Astrocyte (in vitro differentiated cells and primary cell): ENCODE measurements around the gene TMTC4. TPM values are rescaled to one million over a fixed set of nuclear protein-coding genes. Genes with fewer than 3 reads are reported as not detected.

Source experiments
- DNase-seq: peaks from one replicate; pipeline ENCODE4 v3.0.0-alpha.2; 2010; ENCODE audit warnings: low read depth
- FAIRE-seq: peaks from 2 replicates; lab custom pipeline; 2011; peaks lifted over from hg19 to GRCh38; lab: Jason Lieb, UNC
- H2AFZ ChIP-seq: 2 replicates; pipeline ENCODE4 v1.6.0; 2012; ENCODE audit warnings: low read depth, low read length, inconsistent platforms
- H3K27ac ChIP-seq: 2 replicates; pipeline ENCODE4 v1.5.1; 2011; ENCODE audit warnings: low read depth, low read length, inconsistent platforms
- H3K27me3 ChIP-seq: 2 replicates; pipeline ENCODE4 v1.6.0; 2011; ENCODE audit warnings: low read length, inconsistent platforms; ENCODE audit not compliant: insufficient read depth
- H3K36me3 ChIP-seq: 2 replicates; pipeline ENCODE4 v1.5.1; 2011; ENCODE audit warnings: low read length, inconsistent platforms; ENCODE audit not compliant: insufficient read depth
- H3K4me1 ChIP-seq: 2 replicates; pipeline ENCODE4 v1.5.1; 2011; ENCODE audit warnings: low read length, inconsistent platforms; ENCODE audit not compliant: insufficient read depth
- H3K4me2 ChIP-seq: 2 replicates; pipeline ENCODE4 v1.6.0; 2012; ENCODE audit warnings: low read length, inconsistent platforms
- H3K4me3 ChIP-seq: 2 replicates; pipeline ENCODE4 v1.5.1; 2011; ENCODE audit warnings: low read depth, mild to moderate bottlenecking, low read length, inconsistent platforms; ENCODE audit not compliant: insufficient read depth
- H3K79me2 ChIP-seq: 2 replicates; pipeline ENCODE4 v1.6.0; 2012; ENCODE audit warnings: mild to moderate bottlenecking, low read length, inconsistent platforms; ENCODE audit not compliant: insufficient read depth
- H3K9ac ChIP-seq: 2 replicates; pipeline ENCODE4 v1.6.0; 2012; ENCODE audit warnings: mild to moderate bottlenecking, low read length, inconsistent platforms
- H3K9me3 ChIP-seq: 2 replicates; pipeline ENCODE4 v1.5.1; 2012; ENCODE audit warnings: low read depth, mild to moderate bottlenecking, low read length, inconsistent platforms; ENCODE audit not compliant: insufficient read depth
- H4K20me1 ChIP-seq: 2 replicates; pipeline ENCODE4 v1.6.0; 2012; ENCODE audit warnings: low read length, inconsistent platforms; ENCODE audit not compliant: insufficient read depth
- H3K27ac Mint-ChIP-seq: one replicate; pipeline ENCODE4 v1.8.0; 2021; ENCODE audit warnings: mild to moderate bottlenecking, mixed read lengths; ENCODE audit not compliant: unreplicated experiment
- H3K27me3 Mint-ChIP-seq: one replicate; pipeline ENCODE4 v1.8.0; 2021; ENCODE audit warnings: low read depth, mixed read lengths; ENCODE audit not compliant: unreplicated experiment
- H3K36me3 Mint-ChIP-seq: one replicate; pipeline ENCODE4 v1.8.0; 2021; ENCODE audit warnings: low read depth, mixed read lengths; ENCODE audit not compliant: unreplicated experiment
- H3K4me1 Mint-ChIP-seq: one replicate; pipeline ENCODE4 v1.8.0; 2021; ENCODE audit warnings: low read depth, mixed read lengths; ENCODE audit not compliant: unreplicated experiment
- H3K4me3 Mint-ChIP-seq: one replicate; pipeline ENCODE4 v1.8.0; 2021; ENCODE audit warnings: mild to moderate bottlenecking, moderate library complexity, mixed read lengths; ENCODE audit not compliant: unreplicated experiment
- H3K9me3 Mint-ChIP-seq: one replicate; pipeline ENCODE4 v1.8.0; 2021; ENCODE audit warnings: mild to moderate bottlenecking, mixed read lengths; ENCODE audit not compliant: unreplicated experiment
- CTCF ChIP-seq: IDR thresholded peaks from 2 replicates; pipeline ENCODE4 v1.5.1; 2011; ENCODE audit warnings: low read depth, mild to moderate bottlenecking, inconsistent platforms, low read length, moderate library complexity; ENCODE audit not compliant: insufficient read depth
- EZH2 ChIP-seq: IDR thresholded peaks from 2 replicates; pipeline ENCODE4 v1.6.1; 2012; ENCODE audit warnings: mild to moderate bottlenecking, low read length, inconsistent platforms; ENCODE audit not compliant: insufficient read depth
- total RNA-seq: library from RNA; stranded (reverse); gene quantifications from 2 replicates; pipeline ENCODE4 v1.2.1, GENCODE V29; 2021

TMTC4 gene
- total RNA-seq, 1 donor from 2014 or later = 8.4 TPM

DNA sequence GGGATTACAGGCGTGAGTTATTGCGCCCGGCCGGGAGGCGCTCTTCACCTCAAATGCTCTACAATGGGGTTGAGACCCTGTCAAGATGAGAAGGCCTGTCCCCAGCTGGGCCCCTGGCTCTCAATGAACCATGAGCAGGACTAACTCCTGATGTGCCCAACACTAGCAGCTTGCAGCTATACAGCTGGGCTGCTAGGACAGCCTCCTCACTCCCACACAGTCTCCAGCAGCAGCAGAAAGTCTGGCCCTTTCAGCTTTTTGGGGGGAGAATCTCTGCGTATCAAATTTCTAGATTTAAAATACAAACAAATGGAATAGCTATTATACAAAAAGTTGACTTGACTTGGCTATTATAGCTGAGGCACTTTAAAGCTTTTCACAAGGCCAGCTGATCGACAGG, 30.2 kb downstream of the TMTC4 start:
- TF ChIP-seq CTCF = no peak
- no peak for TF ChIP-seq EZH2
- Histone ChIP-seq H3K4me2 (no peak overlapping the region), H4K20me1 (no peaks in the 10 kb centered on the region), H3K27me3 (no peaks in the 10 kb centered on the region), H2AFZ (no peak overlapping the region), H3K27ac (no peak overlapping the region), H3K9me3 (no peaks in the 10 kb centered on the region), H3K36me3 (no peaks in the 10 kb centered on the region), H3K4me1 (no peaks in the 10 kb centered on the region), H3K4me3 (no peak overlapping the region), H3K9ac (no peak overlapping the region), H3K79me2 (no peaks in the 10 kb centered on the region)
- no peaks in the 10 kb centered on the region for H3K36me3 Mint-ChIP-seq
- no peak overlapping the region for H3K4me3 Mint-ChIP-seq
- no peak overlapping the region for H3K27ac Mint-ChIP-seq
- no peaks in the 10 kb centered on the region for H3K27me3 Mint-ChIP-seq
- H3K9me3 Mint-ChIP-seq = no peaks in the 10 kb centered on the region
- H3K4me1 Mint-ChIP-seq = no peaks in the 10 kb centered on the region
- DNase-seq = no peak
- FAIRE-seq = no peak

DNA sequence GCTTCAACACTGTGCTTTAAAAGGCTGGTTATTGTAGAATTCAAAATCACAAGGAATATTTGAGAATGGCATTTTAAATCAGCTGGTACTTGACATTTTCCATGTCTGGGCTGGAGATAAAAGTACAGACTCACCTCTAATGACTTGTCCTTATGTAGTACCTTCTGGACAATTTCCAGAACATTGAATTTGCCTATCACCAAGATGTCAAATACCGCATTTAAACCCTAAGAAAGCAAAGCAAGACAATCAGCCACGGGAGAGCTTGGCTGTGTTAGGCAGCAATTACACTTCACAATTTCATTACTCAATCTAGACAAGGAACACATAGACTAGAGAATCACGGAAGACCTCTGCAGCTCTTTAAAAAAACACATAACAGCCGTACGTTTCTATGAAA, 36.8 kb downstream of the TMTC4 start:
- no peaks in the 10 kb centered on the region for H4K20me1 ChIP-seq
- Mint-ChIP-seq H3K9me3 (no peaks in the 10 kb centered on the region), H3K36me3 (no peaks in the 10 kb centered on the region), H3K27ac (no peak overlapping the region), H3K27me3 (no peaks in the 10 kb centered on the region), H3K4me1 (no peaks in the 10 kb centered on the region), H3K4me3 (no peak overlapping the region)
- H3K9me3 ChIP-seq = no peaks in the 10 kb centered on the region
- H3K4me2 ChIP-seq = no peak overlapping the region
- DNase-seq = no peak
- TF ChIP-seq EZH2 (no peak), CTCF (no peak)
- H3K79me2 ChIP-seq = no peaks in the 10 kb centered on the region
- no peak overlapping the region for H3K9ac ChIP-seq
- FAIRE-seq = no peak
- peaks cover 13% of the 10 kb centered on the region for H3K4me1 ChIP-seq
- H3K27me3 ChIP-seq = no peaks in the 10 kb centered on the region
- peaks cover 19% of the 10 kb centered on the region for H3K36me3 ChIP-seq
- H3K27ac ChIP-seq = no peak overlapping the region
- H2AFZ ChIP-seq = no peak overlapping the region
- no peak overlapping the region for H3K4me3 ChIP-seq

DNA sequence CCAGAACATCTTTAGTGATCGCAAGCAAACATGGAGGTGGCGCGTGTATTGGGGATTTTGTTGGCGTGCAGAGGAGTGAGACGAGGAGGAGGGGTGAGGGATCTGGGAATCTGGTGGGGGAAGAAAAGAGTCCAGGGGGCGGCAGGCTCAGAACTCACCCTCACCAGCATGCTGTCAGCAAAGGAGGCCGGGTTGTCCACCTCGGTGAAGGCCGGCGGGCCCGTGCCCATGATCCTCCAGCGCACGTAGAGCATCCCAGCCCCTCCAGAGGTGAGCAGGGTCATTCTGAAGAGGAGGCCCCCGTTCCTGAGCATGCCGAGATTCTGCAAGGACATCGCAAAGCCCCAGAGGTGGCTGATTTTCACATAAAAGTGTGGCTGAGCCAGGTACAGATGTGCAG, 37.2 kb downstream of the TMTC4 start:
- Histone ChIP-seq H3K9me3 (no peaks in the 10 kb centered on the region), H3K27me3 (no peaks in the 10 kb centered on the region), H3K27ac (no peak overlapping the region), H4K20me1 (no peaks in the 10 kb centered on the region), H3K79me2 (no peaks in the 10 kb centered on the region), H2AFZ (no peak overlapping the region), H3K36me3 (peaks cover 19% of the 10 kb centered on the region), H3K9ac (no peak overlapping the region), H3K4me2 (no peak overlapping the region), H3K4me1 (peaks cover 13% of the 10 kb centered on the region), H3K4me3 (no peak overlapping the region)
- no peak overlapping the region for H3K27ac Mint-ChIP-seq
- FAIRE-seq = no peak
- no peaks in the 10 kb centered on the region for H3K9me3 Mint-ChIP-seq
- TF ChIP-seq CTCF (no peak), EZH2 (no peak)
- no peaks in the 10 kb centered on the region for H3K36me3 Mint-ChIP-seq
- DNase-seq = no peak
- no peaks in the 10 kb centered on the region for H3K27me3 Mint-ChIP-seq
- no peaks in the 10 kb centered on the region for H3K4me1 Mint-ChIP-seq
- H3K4me3 Mint-ChIP-seq = no peak overlapping the region
